Adrenal gland (tissue), 12 donors: ENCODE measurements around the gene HOXA9. TPM values are rescaled to one million over a fixed set of nuclear protein-coding genes. Genes with fewer than 3 reads are reported as not detected.

ENCODE experiments used
- DNase-seq, 7 donors: peaks; one replicate each; pipeline ENCODE4 v3.0.0-alpha.2; 2019 to 2020
- H3K27ac ChIP-seq, 5 donors: fragments of 200-600 bp; sonication (generic) in 4 of 5; 1 replicate in 3 of 5; 2 replicates in 2 of 5; pipeline versions ENCODE4 v1.5.1 to v1.8.0; 2016 to 2020; ENCODE audit warnings: mild to moderate bottlenecking in 1 of 5
- H3K27me3 ChIP-seq: fragments of 200-600 bp; 2 replicates; pipeline ENCODE4 v1.8.0; 2021
- H3K36me3 ChIP-seq, 2 donors: fragments of 200-600 bp; replicated peaks in 1 of 2; 1 replicate in 1 of 2; 2 replicates in 1 of 2; pipeline versions ENCODE4 v1.5.1 to v1.8.0; 2018 to 2022
- H3K4me1 ChIP-seq, 2 donors: fragments of 200-600 bp; replicated peaks in 1 of 2; 1 replicate in 1 of 2; 2 replicates in 1 of 2; pipeline versions ENCODE4 v1.5.1 to v1.8.0; 2018 to 2021
- H3K4me3 ChIP-seq, 4 donors: fragments of 200-600 bp; sonication (generic) in 3 of 4; one replicate each; pipeline ENCODE4 v1.5.1; 2016 to 2018
- H3K9me3 ChIP-seq, 3 donors: fragments of 200-600 bp; sonication (generic) in 1 of 3; replicated peaks in 1 of 3; 1 replicate in 2 of 3; 2 replicates in 1 of 3; pipeline versions ENCODE4 v1.5.1 to v1.8.0; 2016 to 2021
- POLR2A ChIP-seq, 2 donors: fragments of 450-650 bp; IDR thresholded peaks; one replicate each; pipeline ENCODE4 v1.6.1; 2017; ENCODE audit warnings: antibody characterized with exemption in 2 of 2, mild to moderate bottlenecking in 2 of 2, moderate library complexity in 1 of 2
- WGBS, 4 donors: extraction: QIAGEN DNeasy Blood & Tissue Kit in 2 of 4; methylation state at CpG; one replicate each; pipeline versions ENCODE4 v1.1.5 to v1.1.7; 2013 to 2017; 5-methylcytosine and 5-hydroxymethylcytosine counted together
- intact Hi-C, 2 donors: fragments of 100-400 bp; cut with DNase I; formaldehyde crosslinking; loops; one replicate each; pipeline versions ENCODE4 v1.14.1 to v1.15.0; 2022 to 2023
- polyA plus RNA-seq, 3 donors: library from polyadenylated mRNA; stranded (reverse); fragments of 200-250 nt in 2 of 3; fragments of 350-450 nt in 1 of 3; fragmentation: Illumina TruSeq in 1 of 3; extraction: RNeasy Lipid Tissue Mini Kit (QIAGEN cat#74804) in 1 of 3; gene quantifications; one replicate each; pipeline ENCODE4 v1.2.3, GENCODE V29; 2013 to 2014
- total RNA-seq, 9 donors: library from RNA; depleted of rRNA in 4 of 9; stranded (reverse); fragments of >200 nt in 4 of 9; fragments of 120-200 nt in 1 of 9; fragmentation: NEBNext Ultra II Directional in 1 of 9; extraction: Animal tissue kit (Norgen Biotek cat#: 25700) in 1 of 9; gene quantifications; one replicate each; pipeline versions ENCODE4 v1.1.0 to v1.2.4, GENCODE V29; 2013 to 2023
- TF ChIP-seq, protein P1 (sequence below), 6 experiments: fragments of 450-650 bp in 4 of 6; fragments of 200-600 bp in 2 of 6; sonication (generic) in 1 of 6; IDR thresholded peaks; 1 replicate in 5 of 6; 2 replicates in 1 of 6; pipeline versions ENCODE4 v1.5.1 to v1.8.0; 2016 to 2021; ENCODE audit warnings: antibody characterized with exemption in 6 of 6, mild to moderate bottlenecking in 2 of 6, moderate library complexity in 1 of 6
- donor health status: healthy with polysubstance abuse.
- donor health status: Bipolar disorder and iron deficiency.
- donor health status: DM: yes; HTN: yes; CAD: no.
- donor health status: DM: no; HTN: no; CAD: no.
- donor health status: DM: no; HTN: no; CAD: no.
- donor health status: DM: yes; HTN: yes; CAD: no.

HOXA9 gene
- total and polyA plus RNA-seq, 12 donors = 2.6 to 26.7 (median 11.7) TPM

DNA sequence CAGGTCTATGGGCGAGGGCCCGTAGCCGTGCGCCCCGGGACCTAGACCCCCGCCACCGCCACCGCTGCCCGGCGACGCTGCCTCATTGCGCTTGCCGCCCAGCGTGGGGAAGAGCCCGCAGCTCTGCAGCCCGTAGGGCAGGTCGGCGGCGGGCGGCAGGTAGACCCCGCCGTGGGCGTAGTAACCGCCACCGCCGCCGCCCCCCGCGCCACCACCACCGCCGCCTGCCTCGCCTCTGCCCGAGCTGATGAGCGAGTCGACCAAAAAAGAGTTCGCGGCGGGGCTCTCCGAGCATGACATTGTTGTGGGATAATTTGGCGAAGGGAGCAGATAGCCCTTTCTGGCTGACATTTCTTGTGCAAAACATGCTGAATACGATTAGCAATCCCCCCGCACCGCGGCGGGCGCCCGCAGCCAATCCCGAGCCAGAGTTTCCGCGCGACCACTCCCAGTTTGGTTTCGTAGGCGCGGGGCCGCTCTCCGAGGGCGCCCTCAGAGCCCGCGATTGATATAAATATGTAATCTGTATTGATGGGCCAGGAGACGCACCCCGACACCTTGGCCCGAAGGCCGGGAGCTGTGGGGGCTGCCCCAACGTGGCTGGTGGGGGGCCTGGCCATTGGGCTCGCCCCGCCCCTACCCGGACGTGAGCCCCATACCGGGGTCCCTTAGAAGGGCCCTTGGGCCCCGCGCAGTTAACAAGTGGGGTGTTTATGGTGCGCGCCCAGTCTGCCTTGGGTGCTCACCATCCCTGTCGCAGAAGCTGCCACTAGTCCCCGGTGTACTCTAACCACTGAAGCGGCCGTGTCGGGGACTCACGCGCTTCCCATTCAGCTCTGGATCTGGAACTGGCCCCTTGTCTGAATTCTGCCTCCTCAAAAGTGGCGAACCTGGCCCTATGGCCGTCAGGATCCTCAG lies 8.9 kb upstream of the HOXA9 start, which contains the start of gene HOXA10:
HOXA10 (minus strand) TSS at position 365 of the 918 bp plus-strand sequence; CDS start at position 351, 14 bp downstream.
- Histone ChIP-seq H3K27me3 (peaks cover 54% of the 10 kb centered on the region), H3K9me3 (no peaks in the 10 kb centered on the region), H3K4me3 (peak within 1 kb of the TSS in 2 of 4 donors; percentile 39 to 66), H3K4me1 (peaks cover 16 to 17% of the 10 kb centered on the region in 2 donors), H3K36me3 (no peaks in the 10 kb centered on the region), H3K27ac (peak within 1 kb of the TSS in 4 of 5 donors; percentile 65 to 89 (median 82))
- DNase-seq = peak in 6 of 7 donors; percentile 15 to 51 (median 21)
- intact Hi-C loops = no loop called here
- WGBS, 4 donors = 9 to 26% (median 13%) methylated on average over 20 to 82 of the region's 82 CpGs
- no peak for TF ChIP-seq POLR2A (IDR thresholded peaks at IDR 0.05)
- TF ChIP-seq, protein P1, sequence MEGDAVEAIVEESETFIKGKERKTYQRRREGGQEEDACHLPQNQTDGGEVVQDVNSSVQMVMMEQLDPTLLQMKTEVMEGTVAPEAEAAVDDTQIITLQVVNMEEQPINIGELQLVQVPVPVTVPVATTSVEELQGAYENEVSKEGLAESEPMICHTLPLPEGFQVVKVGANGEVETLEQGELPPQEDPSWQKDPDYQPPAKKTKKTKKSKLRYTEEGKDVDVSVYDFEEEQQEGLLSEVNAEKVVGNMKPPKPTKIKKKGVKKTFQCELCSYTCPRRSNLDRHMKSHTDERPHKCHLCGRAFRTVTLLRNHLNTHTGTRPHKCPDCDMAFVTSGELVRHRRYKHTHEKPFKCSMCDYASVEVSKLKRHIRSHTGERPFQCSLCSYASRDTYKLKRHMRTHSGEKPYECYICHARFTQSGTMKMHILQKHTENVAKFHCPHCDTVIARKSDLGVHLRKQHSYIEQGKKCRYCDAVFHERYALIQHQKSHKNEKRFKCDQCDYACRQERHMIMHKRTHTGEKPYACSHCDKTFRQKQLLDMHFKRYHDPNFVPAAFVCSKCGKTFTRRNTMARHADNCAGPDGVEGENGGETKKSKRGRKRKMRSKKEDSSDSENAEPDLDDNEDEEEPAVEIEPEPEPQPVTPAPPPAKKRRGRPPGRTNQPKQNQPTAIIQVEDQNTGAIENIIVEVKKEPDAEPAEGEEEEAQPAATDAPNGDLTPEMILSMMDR (IDR thresholded peaks at IDR 0.05) = no peak

DNA sequence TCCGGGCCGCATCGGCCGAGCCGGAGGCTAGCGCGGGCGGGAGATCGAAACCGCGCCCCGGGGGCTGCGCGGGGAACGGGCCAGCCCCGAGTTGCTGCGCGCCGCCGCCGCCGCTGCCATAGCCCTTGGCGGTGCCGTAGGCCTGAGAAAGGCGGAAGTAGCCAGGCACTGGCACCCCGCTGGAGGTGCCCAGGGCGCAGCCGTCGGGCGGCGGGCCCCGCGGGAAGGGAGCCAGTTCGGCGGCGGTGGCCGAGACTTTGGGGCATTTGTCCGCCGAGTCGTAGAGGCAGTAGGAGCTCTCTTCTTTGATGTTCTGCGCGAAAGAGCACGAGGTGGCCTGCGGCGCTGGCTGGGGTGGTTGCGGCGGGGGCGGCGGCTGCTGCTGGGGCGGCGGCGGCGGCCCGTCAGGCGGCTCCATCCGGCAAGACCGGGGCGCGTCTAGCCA lies 8.2 kb upstream of the HOXA9 start:
- peak; percentile 30 to 53 (median 46) for DNase-seq
- 1 to 8% (median 2%) methylated on average over 5 to 59 of the region's 59 CpGs for WGBS, 4 donors

DNA sequence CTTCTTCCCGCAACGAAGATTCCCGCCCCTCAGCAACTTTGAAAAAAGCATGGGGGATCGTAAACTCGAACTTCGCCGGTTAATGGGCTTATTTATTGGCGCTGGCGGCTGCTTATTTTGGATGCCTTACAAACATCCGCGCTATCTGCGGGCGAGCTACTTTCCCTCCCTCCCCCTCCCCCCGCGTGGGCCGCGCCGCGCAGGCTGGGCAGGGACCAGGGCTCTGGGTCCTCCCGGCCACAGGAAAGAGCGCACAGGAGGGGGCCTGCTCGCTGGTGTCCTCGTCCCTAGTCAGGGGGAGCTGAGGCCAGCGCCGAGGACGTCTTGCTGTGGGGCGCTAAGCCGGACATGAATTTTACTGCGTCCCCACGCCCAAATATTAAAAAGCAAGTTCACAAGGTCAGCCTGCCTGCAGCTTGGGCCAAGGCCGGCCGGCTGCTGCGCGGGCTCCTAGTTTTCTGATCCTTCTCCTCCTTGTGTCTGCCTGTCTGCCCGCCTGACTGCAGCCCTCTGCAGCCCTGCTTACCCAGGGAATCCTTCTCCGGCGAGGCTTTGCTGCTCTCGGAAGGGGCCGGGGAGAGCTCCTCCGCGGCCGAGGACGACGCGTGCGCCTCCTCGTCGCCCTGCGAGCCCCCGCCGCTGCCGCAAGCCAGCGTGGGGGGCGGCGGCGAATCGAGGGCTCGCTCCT lies 7.6 kb upstream of the HOXA9 start:
- peak in 1 of 2 donors; percentile 31 for TF ChIP-seq POLR2A (IDR thresholded peaks at IDR 0.05)
- TF ChIP-seq, protein P1 (IDR thresholded peaks at IDR 0.05) = no peak
- intact Hi-C loops = no loop called here
- H3K4me3 ChIP-seq = peak overlapping the region in 2 of 4 donors; percentile 39 to 66
- 2 to 20% (median 3%) methylated on average over 13 to 58 of the region's 58 CpGs for WGBS, 4 donors
- H3K27me3 ChIP-seq = peaks cover 52% of the 10 kb centered on the region
- DNase-seq = peak; percentile 57 to 80 (median 75)
- peaks cover 16 to 17% of the 10 kb centered on the region in 2 donors for H3K4me1 ChIP-seq
- H3K36me3 ChIP-seq = no peaks in the 10 kb centered on the region
- H3K27ac ChIP-seq = peak overlapping the region in 4 of 5 donors; percentile 65 to 89 (median 82)
- no peaks in the 10 kb centered on the region for H3K9me3 ChIP-seq

More for the DNA sequence above, 8.2 kb upstream of the HOXA9 start:
- Histone ChIP-seq H3K27ac (peak overlapping the region in 4 of 5 donors; percentile 65 to 89 (median 82)), H3K4me3 (peak overlapping the region in 2 of 4 donors; percentile 39 to 66), H3K36me3 (no peaks in the 10 kb centered on the region), H3K4me1 (peaks cover 16 to 17% of the 10 kb centered on the region in 2 donors), H3K9me3 (no peaks in the 10 kb centered on the region), H3K27me3 (peaks cover 52% of the 10 kb centered on the region)
- intact Hi-C loops = no loop called here
- TF ChIP-seq, protein P1 (IDR thresholded peaks at IDR 0.05) = no peak
- no peak for TF ChIP-seq POLR2A (IDR thresholded peaks at IDR 0.05)
